ENCODE data around the gene ECSCR. TPM values are rescaled to one million over a fixed set of nuclear protein-coding genes. Genes with fewer than 3 reads are reported as not detected.

The ECSCR gene
- total and polyA plus RNA-seq, 2 of the 8 experiments (the other 6 are each of a cell fraction or from before 2014, with no cell fraction given): 2.7 to 7.2 TPM

GRCh38 chr5:139459451-139459934 lies 3.0 kb downstream of the ECSCR start:
- no peak for FAIRE-seq
- H3K9me3 ChIP-seq (ENCODE audit: insufficient read depth in 2 of 2, low read depth in 1 of 2, low read length in 1 of 2): no peaks in the 10 kb centered on the region
- H3K79me2 ChIP-seq (ENCODE audit: control insufficient read depth in 1 of 2, insufficient read depth in 2 of 2, low read length in 2 of 2): no peaks in the 10 kb centered on the region
- no peaks in the 10 kb centered on the region for H3K23me2 ChIP-seq (ENCODE audit: low read depth, low read length)
- 0 out of 2 replicates have a peak overlapping the region, but pooled peaks have one; percentile 60 for H2BK12ac ChIP-seq (ENCODE audit: low read depth, low read length)
- H3K27me3 ChIP-seq (replicated peaks in 1 of 4; ENCODE audit: control insufficient read depth in 3 of 4, extremely low read depth in 1 of 4, insufficient read depth in 3 of 4, low read length in 3 of 4): no peaks in the 10 kb centered on the region
- peaks cover 5 to 15% (median 12%) of the 10 kb centered on the region in 4 experiments; a peak in 6 of 7 replicates for H3K4me1 ChIP-seq (replicated peaks in 1 of 4; ENCODE audit: control insufficient read depth in 3 of 4, insufficient read depth in 4 of 4, low read length in 3 of 4)
- H3K23ac ChIP-seq (ENCODE audit: insufficient read length): no peak overlapping the region
- H3K79me1 ChIP-seq (ENCODE audit: low read depth, low read length): no peaks in the 10 kb centered on the region
- ChIA-PET CTCF (ENCODE audit: partially characterized antibody) (interaction anchor here (1.1 to 3.0 kb wide), 3 partner anchors 35 to 54 kb away, joined by 3 to 12 read pairs (median 3); no protein-coding TSS in a partner anchor), POLR2A (ENCODE audit: partially characterized antibody) (no interaction called here)
- H4K20me1 ChIP-seq (replicated peaks in 1 of 2; ENCODE audit: control insufficient read depth in 1 of 2, insufficient read depth in 2 of 2, low read length in 2 of 2): no peaks in the 10 kb centered on the region
- no peak overlapping the region for H3K4ac ChIP-seq (replicated peaks; ENCODE audit: insufficient read length, low read depth, low read length)
- no peak overlapping the region for H2BK20ac ChIP-seq (ENCODE audit: low read length)
- 0 out of 2 replicates have a peak overlapping the region, but pooled peaks have one; percentile 44 for H2BK5ac ChIP-seq (ENCODE audit: low read depth, low read length)
- H2AK5ac ChIP-seq (ENCODE audit: low read depth, low read length): peak overlapping the region; percentile 66; the same call in 1 of the 2 replicates
- H3K36me3 ChIP-seq (ENCODE audit: control insufficient read depth in 2 of 4, insufficient read depth in 4 of 4, low read length in 3 of 4): no peaks in the 10 kb centered on the region
- H4K5ac ChIP-seq (ENCODE audit: insufficient read length, low read depth, low read length): no peak overlapping the region
- no peak overlapping the region for H3K4me3 ChIP-seq (ENCODE audit: extremely low read depth in 1 of 4, insufficient read depth in 2 of 4, low read depth in 3 of 4, low read length in 4 of 4)
- DNase-seq (ENCODE audit: low read depth in 1 of 2, low spot score in 2 of 2): no peak
- H3K9ac ChIP-seq (replicated peaks in 1 of 4; ENCODE audit: extremely low read depth in 1 of 4, low read depth in 3 of 4, low read length in 3 of 4): no peak overlapping the region
- no peak overlapping the region for H3K14ac ChIP-seq (ENCODE audit: insufficient read length)
- H4K8ac ChIP-seq (ENCODE audit: extremely low read depth, insufficient read depth, low read length): no peak overlapping the region
- no peak overlapping the region for H2BK120ac ChIP-seq (replicated peaks; ENCODE audit: low read depth, low read length)
- 84% methylated on average over 8 of the region's 8 CpGs; no CpG with 5 or more reads in 1 of the 2 experiments for WGBS, 2 experiments (ENCODE audit: extremely low coverage in 1 of 2, insufficient coverage in 1 of 2, insufficient read length in 1 of 2, insufficient replicate concordance in 2 of 2, low coverage in 1 of 2, low lambda C conversion rate in 2 of 2, missing lambda C conversion rate in 1 of 2)
- H3K27ac ChIP-seq (ENCODE audit: low read depth, low read length): no peak overlapping the region
- H2AFZ ChIP-seq (ENCODE audit: low read length): no peak overlapping the region
- H2BK15ac ChIP-seq (ENCODE audit: low read length): no peak overlapping the region
- no peak overlapping the region for H3K4me2 ChIP-seq (ENCODE audit: insufficient read depth in 1 of 2, low read depth in 2 of 2, low read length in 2 of 2)
- H4K91ac ChIP-seq (replicated peaks; ENCODE audit: insufficient read length, low read length): no peak overlapping the region
- TF ChIP-seq SRF (IDR thresholded peaks at IDR 0.05; ENCODE audit: low read depth, low read length): no peak
- TF ChIP-seq TBP (IDR thresholded peaks at IDR 0.05; ENCODE audit: low read depth, low read length): no peak
- peak overlapping the region; percentile 71; the same call in 1 of the 2 replicates for H3K18ac ChIP-seq (ENCODE audit: extremely low read depth, low read length)
- H3K56ac ChIP-seq (replicated peaks; ENCODE audit: insufficient read length, low read depth, low read length): no peak overlapping the region
